ENCODE results near the gene KDM6B.
"Not testable (repeated sequence)": the region's sequence is repeated elsewhere in the genome, so short reads cannot be mapped to it uniquely, and the experiment has no call there.

Gene KDM6B

DNA sequence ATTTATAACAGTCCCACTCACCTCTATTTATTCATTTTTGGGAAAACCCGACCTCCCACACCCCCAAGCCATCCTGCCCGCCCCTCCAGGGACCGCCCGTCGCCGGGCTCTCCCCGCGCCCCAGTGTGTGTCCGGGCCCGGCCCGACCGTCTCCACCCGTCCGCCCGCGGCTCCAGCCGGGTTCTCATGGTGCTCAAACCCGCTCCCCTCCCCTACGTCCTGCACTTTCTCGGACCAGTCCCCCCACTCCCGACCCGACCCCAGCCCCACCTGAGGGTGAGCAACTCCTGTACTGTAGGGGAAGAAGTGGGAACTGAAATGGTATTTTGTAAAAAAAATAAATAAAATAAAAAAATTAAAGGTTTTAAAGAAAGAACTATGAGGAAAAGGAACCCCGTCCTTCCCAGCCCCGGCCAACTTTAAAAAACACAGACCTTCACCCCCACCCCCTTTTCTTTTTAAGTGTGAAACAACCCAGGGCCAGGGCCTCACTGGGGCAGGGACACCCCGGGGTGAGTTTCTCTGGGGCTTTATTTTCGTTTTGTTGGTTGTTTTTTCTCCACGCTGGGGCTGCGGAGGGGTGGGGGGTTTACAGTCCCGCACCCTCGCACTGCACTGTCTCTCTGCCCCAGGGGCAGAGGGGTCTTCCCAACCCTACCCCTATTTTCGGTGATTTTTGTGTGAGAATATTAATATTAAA is 20.2 kb downstream of the KDM6B start:
- DNase-seq (ENCODE audit: low read depth) = no peak

- no peak for DNase-seq (ENCODE audit: low read depth)
Measured at GRCh38 chr17:7854851-7855659, 21.0 kb downstream of the KDM6B start, which contains the start of gene TMEM88. Gene TMEM88 (plus strand): TSS chr17:7855066. CDS start chr17:7855075, 9 bp downstream.

DNA sequence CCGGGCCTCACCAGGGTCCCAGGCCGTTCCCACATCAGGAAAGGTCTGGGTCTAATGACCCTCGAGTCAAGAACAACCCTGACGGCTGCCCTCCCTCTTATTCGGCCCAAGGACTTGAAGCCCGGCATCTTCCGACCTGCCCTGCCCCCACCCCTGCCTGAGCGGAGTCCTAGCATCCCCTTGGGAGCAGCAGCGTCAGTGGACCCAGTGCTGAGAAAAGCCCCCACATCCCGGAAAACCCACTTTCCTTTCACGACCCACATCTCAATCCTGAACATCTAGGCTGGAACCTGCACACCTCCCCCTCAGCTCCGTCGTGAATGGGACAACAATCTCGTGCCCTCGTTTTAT is 21.6 kb downstream of the KDM6B start:
- DNase-seq (ENCODE audit: low read depth) = no peak

DNA sequence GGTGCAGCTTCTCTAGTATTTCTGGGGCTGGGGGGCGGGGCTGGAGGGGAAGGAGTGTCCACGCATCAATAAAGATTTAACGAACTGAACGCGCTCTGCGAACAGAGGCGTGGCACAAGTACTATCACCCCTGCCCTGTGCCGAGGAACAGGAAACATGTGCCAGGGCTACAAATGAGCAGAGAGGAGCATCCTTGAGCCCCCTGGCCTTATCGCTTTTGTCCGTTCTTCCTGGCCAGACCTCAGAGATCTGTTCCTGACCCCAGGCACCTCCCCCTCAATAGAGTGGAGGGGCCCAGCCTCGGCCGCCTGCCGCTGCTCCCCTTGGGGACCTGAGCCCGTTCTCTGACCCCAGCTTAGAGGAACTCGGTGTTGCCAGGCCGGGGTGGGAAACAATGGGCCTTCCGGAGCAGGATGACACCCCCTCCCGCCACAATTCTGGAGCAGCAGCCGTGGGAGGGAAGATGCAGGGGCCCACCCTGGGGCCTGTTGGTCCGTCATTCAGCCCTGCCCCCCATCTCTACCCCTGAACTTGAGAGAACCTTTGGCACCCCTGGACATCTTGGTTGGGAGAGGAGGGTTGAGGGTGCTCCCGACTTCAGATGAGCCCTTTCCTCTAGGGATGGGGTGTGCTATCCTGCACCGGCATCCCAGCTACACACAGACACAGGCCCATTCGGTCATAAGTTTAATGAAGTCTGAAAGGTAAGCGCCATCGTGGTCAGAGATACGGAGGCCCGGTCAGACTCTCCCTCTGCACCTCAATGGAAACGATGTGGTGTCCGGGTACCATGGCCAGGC is 22.2 kb downstream of the KDM6B start:
- no peak for DNase-seq (ENCODE audit: low read depth)

- peak; percentile 98 for DNase-seq (ENCODE audit: low read depth)
Measured at GRCh38 chr17:7856811-7857712, 23.0 kb downstream of the KDM6B start, which contains the start of gene NAA38. Gene NAA38 (minus strand): TSS chr17:7857559. CDS start chr17:7857463, 96 bp downstream.

DNA sequence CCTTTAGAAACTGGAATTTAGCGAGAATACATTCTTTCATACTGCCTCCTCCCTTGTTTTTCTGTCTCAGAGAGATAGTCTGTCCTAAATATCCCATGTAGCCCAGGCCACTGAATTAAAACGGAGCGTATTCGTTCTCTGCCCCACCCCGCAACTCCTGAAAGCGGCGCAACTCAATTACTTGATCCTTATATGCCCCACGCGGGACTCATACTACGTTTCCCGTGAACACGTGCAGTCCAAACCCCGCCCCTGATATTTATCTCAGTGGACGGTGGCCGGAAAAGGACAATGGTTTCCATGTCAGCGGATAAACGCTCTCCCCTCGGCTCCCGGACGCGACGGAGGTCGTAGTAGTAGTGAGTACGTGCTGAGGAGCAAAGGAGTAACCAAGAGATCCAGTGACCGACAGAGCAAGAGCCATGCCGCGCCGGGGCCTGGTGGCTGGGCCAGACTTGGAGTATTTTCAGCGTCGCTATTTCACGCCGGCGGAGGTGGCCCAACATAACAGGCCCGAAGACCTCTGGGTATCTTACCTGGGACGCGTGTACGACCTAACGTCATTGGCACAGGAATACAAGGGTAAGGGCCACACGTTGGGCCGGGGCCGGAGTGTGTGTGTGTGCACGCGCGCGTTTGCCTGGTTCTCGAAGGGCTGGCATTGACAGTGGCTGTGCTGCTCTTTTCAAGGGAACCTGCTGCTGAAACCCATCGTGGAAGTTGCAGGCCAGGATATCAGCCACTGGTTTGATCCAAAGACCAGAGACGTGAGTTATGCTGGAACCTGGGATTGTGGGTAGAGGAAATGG is 23.9 kb downstream of the KDM6B start, which contains the start of gene CYB5D1:
Gene CYB5D1, plus strand, starts transcription at position 291 of the 809 bp plus-strand sequence. Its CDS starts 132 bp downstream, at position 423.
- peak; percentile 67 for DNase-seq (ENCODE audit: low read depth)

GRCh38 chr17:7858522-7858810 is 24.4 kb downstream of the KDM6B start:
- no peak for DNase-seq (ENCODE audit: low read depth)

DNA sequence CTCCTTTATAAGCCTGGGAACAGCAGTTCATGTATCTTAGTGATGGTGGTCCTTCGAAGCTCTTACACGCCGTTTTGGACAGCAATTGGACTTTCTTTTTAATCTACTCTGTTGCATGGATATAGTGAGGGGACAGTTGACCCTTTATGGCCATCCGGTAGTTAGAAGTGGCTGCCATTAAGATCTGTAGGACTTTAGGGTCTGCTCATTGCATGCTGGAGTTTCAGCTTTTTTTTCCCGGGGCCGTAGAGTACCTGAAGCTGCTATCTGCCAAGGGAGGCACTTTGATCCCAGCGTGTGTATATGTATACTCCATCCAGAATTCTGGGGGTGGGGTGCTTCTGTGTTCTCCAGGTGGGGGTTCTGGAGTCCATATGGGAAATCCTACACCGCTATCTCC is 25.0 kb downstream of the KDM6B start:
- DNase-seq (ENCODE audit: low read depth) = no peak

GRCh38 chr17:7862692-7863437 is 28.8 kb downstream of the KDM6B start:
- no peak for DNase-seq (ENCODE audit: low read depth)

- not testable (repeated sequence) for DNase-seq (ENCODE audit: low read depth)
Measured at GRCh38 chr17:7864384-7864783, 30.4 kb downstream of the KDM6B start.

- DNase-seq (ENCODE audit: low read depth) = no peak
Measured at GRCh38 chr17:7864995-7865650, 31.1 kb downstream of the KDM6B start.

- no peak for DNase-seq (ENCODE audit: low read depth)
Measured at GRCh38 chr17:7867881-7868329, 33.9 kb downstream of the KDM6B start.

DNA sequence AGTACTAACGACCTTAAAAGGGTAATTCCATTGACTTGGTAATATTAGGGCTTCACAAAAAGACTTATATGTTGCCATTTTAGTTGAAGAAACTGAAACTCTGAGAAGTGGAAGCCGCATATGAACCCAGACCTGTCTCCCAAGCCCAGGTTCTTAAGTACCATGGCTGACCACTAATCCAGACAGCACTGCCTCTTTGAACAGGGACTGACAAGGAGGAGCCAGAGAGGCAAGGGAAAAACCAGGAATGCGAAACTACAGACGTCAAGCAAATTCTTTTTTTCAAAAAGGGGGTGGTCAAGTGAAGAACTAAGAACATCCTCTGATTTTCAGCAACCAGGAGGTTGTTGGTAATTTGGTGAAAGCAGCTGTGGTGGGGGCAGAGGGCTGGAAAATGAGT is 39.0 kb downstream of the KDM6B start:
- DNase-seq (ENCODE audit: low read depth) = no peak

DNA sequence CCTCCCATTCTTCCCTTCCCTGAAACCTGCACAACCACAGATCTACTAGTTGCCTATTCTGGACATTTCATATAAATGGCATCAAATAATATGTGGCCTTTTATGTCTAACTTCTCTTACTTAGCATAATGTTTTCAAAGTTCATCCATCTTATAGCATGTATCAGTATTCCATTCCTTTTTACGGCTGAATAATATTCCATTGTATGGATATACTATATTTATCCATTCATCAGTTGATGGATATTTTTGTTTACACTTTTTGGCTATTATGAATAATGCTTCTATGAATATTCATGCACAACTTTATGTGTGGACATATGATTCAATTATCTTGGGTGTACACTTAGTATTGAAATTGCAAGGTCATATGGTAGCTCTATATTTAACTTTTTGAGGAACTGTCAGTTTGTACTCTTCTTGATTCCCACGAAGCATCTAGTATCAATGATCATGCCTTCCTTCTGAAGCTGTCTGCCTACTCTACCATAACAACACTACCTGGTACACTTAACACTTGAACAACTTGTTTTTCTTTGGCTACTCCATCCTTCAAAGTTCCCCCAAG is 41.9 kb downstream of the KDM6B start:
- no peak for DNase-seq (ENCODE audit: low read depth)

- no peak for DNase-seq (ENCODE audit: low read depth)
Measured at GRCh38 chr17:7878234-7878633, 44.2 kb downstream of the KDM6B start.

DNA sequence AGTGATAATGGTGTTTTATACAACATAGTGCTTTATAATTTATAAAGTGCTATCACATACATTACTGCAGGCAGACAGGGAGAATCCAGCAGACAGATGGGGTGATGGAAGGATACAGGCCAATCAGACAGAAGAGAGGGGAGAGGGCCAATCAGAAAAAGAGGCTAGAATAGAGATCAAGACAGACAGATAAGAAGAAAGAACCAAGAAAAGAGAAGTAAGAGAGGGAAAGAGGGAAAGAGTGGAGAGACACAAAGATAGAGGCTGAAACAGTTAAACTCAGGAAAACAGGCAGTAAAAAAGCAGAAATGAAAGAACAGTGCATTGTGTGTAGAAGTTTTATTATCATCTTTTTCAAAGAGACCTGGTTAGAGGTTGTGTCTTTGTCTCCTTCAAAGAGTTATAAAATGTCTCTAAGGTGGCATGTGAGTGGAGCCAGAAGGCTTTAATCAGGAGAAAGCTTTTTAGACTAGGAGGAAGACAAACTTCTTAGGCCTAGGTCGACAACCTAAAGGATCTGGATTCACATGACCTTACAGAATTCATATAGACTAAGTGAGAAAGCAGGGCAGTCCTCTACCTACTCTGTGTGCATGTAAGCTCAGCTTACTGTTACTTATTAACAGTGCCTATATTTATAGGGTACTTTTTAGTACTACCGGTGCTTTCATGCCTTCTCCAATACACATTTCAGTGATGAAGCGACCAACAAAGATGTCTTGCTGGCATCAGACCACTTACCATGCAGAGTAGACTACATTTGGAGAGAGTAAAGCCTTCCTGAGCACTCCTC is 46.3 kb downstream of the KDM6B start:
- DNase-seq (ENCODE audit: low read depth) = no peak

DNA sequence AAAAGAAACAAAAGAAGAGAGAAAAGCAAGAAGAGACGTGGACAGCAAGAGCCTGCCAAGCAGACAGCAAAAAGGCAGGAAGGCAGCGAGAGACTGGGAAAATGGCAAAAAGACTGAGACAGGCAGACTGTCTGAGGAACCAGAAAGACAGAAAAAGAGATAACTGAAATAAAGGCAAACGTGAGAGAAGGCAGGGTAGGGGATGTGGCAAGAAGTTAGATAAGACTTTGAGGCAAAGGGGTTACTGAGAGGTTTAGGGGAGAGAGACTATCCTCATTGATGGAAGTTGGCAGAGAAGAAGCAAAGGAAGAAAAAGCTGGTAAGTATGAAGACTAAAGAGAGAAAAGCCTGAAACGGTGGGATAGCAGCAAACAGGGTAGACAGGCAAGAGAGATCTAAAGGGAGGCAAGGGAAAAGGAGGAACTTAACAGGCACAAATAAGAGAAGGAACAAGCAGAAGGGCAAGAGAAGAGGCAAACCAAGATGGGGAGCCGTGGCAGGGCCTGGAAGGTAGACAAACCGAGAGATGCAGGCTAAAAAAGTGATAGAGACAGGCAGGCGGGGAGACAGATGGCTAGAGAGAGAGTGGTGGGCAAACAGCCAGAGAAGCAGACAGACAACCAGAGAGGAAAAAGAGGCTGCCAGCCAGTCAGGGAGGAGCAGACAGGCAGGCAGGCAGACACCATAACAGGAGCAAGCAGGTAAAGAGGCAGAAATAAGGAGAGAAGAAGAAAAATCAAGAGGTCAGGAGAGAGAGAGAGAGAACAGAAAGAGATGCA is 47.4 kb downstream of the KDM6B start:
- no peak for DNase-seq (ENCODE audit: low read depth)

Data from non-pigmented ciliary epithelial cell (primary cell).